GM21390 (cell line): ENCODE data around the gene NETO2.

ENCODE experiments used
- ATAC-seq: cut with Tn5 transposase; IDR thresholded peaks from one replicate; pipeline ENCODE4 v1.9.1; 2021; ENCODE audit not compliant: unreplicated experiment

The NETO2 gene

GRCh38 chr16:47047524-47048203 lies 96.1 kb downstream of the NETO2 start:
- ATAC-seq: no peak

DNA sequence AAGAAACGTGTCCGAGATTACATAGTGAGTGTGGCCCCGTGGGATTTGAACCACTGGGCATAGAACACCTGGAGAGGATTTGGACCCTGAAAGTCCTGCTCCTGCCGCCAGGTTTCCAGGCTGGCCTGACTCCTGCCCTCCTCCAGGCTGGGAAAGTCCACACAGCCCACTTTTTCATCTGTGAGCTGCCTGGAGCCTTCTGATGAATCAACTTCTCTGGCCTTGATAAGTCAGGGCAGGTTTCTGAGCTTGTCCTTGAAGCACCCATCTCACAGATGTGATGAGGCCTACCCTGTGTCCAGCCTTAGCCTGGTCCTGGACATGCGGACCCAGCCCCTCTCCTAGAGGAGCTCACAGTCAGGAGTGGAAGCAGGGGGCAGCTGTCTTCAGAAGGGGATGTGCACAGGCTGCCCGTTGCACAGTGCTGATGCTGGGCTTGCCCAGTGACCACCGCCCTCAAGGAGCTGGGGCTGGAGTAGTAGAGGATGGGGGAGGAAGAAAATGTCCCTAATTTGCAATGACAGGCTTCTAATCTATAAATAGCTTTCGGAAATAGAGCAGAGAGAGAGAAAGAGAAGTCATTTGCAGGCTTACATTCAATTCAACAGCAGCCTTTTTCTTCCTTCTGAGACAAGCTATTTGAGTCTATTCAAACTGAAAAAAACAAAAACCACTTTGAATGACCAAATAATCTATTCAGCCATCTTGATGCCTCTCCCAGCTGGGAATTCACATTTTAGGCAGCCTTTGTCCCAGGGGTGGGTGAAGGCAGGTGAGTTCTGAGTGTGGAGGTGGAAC lies 96.8 kb downstream of the NETO2 start:
- peak; percentile 60 for ATAC-seq

DNA sequence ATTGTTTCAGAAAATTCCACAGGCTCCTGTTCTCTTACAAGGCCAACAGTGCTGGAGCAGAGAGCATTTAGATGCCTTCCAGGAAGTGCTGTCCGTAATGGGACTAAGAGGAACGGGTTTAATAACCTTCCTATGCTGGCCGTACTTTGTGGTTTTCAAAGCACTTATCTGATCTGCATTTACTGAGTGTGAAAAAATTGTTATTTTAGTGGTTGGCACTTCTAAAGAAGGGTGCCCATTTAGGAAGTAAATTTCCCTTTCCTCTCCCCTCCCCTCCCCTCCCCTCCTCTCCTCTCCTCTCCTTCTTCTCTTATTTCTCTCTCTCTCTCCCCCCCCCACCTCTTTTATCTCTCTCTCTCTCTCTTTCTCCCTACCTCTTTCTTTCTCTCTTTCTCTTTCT lies 98.3 kb downstream of the NETO2 start:
- no peak for ATAC-seq

- no peak for ATAC-seq
Observed at GRCh38 chr16:47045023-47045422, 98.7 kb downstream of the NETO2 start.

DNA sequence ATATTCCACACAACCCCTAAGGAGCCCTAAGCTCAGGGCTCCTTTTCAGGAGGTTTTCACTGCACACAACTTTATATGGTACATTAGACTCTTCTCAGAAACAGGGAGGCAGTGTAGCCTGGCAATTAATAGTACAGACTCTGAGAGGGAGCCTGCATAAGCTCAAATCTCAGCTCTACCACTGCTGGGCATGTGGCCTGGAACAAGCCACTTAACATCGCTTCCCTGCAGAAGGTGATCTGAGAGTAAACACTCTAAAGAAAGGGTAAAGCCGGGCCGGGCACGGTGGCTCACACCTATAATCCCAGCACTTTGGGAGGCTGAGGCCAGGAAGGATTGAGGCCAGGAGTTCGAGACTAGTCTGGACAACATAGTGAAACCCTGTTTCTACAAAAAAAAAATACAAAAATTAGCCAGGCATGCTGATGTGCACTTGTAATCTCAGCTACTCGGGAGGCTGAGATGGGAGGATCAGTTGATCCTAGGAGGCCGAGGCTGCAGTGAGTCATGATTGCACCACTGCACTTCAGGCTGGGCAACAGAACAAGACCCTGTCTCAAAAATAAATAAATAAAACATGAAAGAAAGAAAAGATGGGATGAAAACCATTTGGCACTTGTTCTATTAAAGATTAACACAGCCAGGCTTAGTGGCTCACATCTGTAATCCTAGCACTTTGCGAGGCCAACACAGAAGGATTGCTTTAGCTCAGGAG lies 99.6 kb downstream of the NETO2 start:
- ATAC-seq: no peak

- ATAC-seq: no peak
Observed at GRCh38 chr16:47043200-47043599, 100.5 kb downstream of the NETO2 start.

GRCh38 chr16:47037746-47038458 lies 105.8 kb downstream of the NETO2 start:
- peak; percentile 88 for ATAC-seq

- ATAC-seq: peak; percentile 38
Observed at GRCh38 chr16:47037396-47037745, 106.4 kb downstream of the NETO2 start.

GRCh38 chr16:47036201-47036600 lies 107.5 kb downstream of the NETO2 start:
- no peak for ATAC-seq

GRCh38 chr16:47035436-47035835 lies 108.3 kb downstream of the NETO2 start:
- no peak for ATAC-seq

DNA sequence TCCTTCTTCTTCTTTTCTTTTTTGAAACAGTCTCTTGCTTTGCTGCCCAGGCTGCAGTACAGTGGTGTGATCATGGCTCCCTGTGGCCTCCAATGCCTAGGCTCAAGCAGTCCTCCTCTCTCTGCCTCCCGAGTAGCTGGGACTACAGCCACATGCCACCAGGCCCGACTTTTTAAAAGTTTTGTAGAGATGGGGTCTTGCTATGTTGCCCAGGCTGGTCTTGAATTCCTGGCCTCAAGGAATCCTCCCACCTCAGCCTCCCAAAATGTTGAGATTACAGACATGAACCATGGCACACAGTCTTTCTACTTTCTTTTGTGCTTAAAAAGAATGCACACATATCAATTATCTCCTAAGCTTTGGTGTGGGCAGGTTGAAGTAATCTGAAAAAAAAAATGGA lies 109.3 kb downstream of the NETO2 start:
- no peak for ATAC-seq

DNA sequence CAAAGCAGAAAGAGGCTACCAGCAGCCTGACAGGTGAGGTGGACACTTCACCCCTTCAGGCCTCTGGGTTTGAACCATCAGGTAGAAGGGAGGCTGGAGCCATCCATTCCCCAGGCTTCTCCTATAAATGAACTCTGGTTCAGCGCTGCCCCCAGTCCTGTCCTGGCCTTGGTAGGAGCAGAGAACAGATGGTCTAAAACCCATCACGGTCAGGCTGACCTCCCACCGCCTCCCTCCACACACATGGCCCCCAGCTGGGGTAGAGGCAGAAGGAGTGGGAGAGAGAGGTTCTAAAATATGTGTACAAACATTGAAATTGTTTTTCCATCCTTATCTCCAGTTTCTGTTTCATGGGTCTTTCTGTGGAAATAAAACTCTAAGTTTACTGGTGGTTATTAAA lies 110.6 kb downstream of the NETO2 start:
- ATAC-seq: no peak

DNA sequence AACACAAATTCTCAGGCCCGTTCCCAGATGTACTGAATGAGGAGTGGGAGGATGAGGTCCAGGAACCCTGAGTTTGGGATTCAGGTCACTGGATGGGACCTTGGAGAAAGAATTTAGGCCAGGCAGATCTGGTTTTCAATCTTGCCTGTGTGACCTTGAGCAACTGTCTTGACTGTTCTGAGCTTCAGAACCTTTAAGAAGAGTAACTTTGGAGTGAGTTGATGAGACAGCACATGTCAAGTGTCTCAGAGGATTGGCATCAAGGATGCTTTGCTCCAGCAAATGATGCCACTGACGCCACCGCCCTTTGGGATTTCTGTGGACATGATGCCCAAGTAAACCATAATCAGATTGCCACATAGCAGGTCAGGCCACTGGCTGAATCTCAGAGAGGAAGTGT lies 114.0 kb downstream of the NETO2 start:
- no peak for ATAC-seq

- ATAC-seq: no peak
Observed at GRCh38 chr16:47028767-47029377, 114.9 kb downstream of the NETO2 start.
